H1 (cell line): Measurements from ENCODE around the gene ABCB11. TPM values are rescaled to one million over a fixed set of nuclear protein-coding genes. Genes with fewer than 3 reads are reported as not detected.

Source experiments
- CTCF ChIA-PET: fragments of 300-600 bp; sonication (Branson Sonifier 250); formaldehyde crosslinking; loops from one replicate; lab custom pipeline; 2021; ENCODE audit not compliant: partially characterized antibody; lab: Charles Lee
- POLR2A ChIA-PET: fragments of 300-600 bp; sonication (Branson Sonifier 250); formaldehyde crosslinking; loops from one replicate; lab custom pipeline; 2021; ENCODE audit warnings: inconsistent platforms; ENCODE audit not compliant: partially characterized antibody; lab: Charles Lee
- DNase-seq, 2 experiments: peaks; one replicate each; pipeline versions ENCODE4 v3.0.0 to v3.0.0-alpha.2; 2010 to 2022; ENCODE audit warnings: low spot score in 2 of 2, low read depth in 1 of 2, mixed read lengths in 1 of 2
- FAIRE-seq: peaks from 2 replicates; lab custom pipeline; 2011; peaks lifted over from hg19 to GRCh38; lab: Jason Lieb, UNC
- H2AFZ ChIP-seq: 2 replicates; pipeline ENCODE4 v1.8.1; 2012; ENCODE audit warnings: low read length, inconsistent platforms
- H2AK5ac ChIP-seq: 2 replicates; pipeline ENCODE4 v1.6.1; 2013; ENCODE audit warnings: low read depth, low read length
- H2BK120ac ChIP-seq: replicated peaks from 2 replicates; pipeline ENCODE3; 2013; ENCODE audit warnings: low read depth, low read length, inconsistent platforms
- H2BK12ac ChIP-seq: 2 replicates; pipeline ENCODE4 v1.6.1; 2013; ENCODE audit warnings: low read depth, low read length
- H2BK15ac ChIP-seq: 2 replicates; pipeline ENCODE4 v1.6.1; 2013; ENCODE audit warnings: low read length
- H2BK20ac ChIP-seq: 2 replicates; pipeline ENCODE4 v1.6.1; 2013; ENCODE audit warnings: low read length
- H2BK5ac ChIP-seq: 2 replicates; pipeline ENCODE4 v1.6.1; 2013; ENCODE audit warnings: low read depth, low read length
- H3K14ac ChIP-seq: 2 replicates; pipeline ENCODE4 v1.6.1; 2013; ENCODE audit warnings: inconsistent platforms; ENCODE audit not compliant: insufficient read length
- H3K18ac ChIP-seq: 2 replicates; pipeline ENCODE4 v1.6.1; 2013; ENCODE audit warnings: low read length; ENCODE audit errors: extremely low read depth
- H3K23ac ChIP-seq: 2 replicates; pipeline ENCODE4 v1.6.1; 2013; ENCODE audit warnings: inconsistent platforms; ENCODE audit not compliant: insufficient read length
- H3K23me2 ChIP-seq: 2 replicates; pipeline ENCODE4 v1.6.1; 2013; ENCODE audit warnings: low read depth, low read length
- H3K27ac ChIP-seq: 2 replicates; pipeline ENCODE4 v1.6.1; 2011; ENCODE audit warnings: low read depth, low read length, inconsistent platforms
- H3K27me3 ChIP-seq, 4 experiments: replicated peaks in 1 of 4; 1 replicate in 1 of 4; 2 replicates in 3 of 4; pipeline versions ENCODE4 v1.6.1 to v1.8.1; 2011 to 2013; ENCODE audit warnings: low read length in 3 of 4, mild to moderate bottlenecking in 3 of 4, inconsistent platforms in 2 of 4, mixed read lengths in 2 of 4, moderate library complexity in 1 of 4; ENCODE audit not compliant: control insufficient read depth in 3 of 4, insufficient read depth in 3 of 4; ENCODE audit errors: extremely low read depth in 1 of 4
- H3K36me3 ChIP-seq, 4 experiments: 2 replicates each; pipeline versions ENCODE4 v1.6.1 to v1.8.1; 2011 to 2013; ENCODE audit warnings: mild to moderate bottlenecking in 4 of 4, low read length in 3 of 4, moderate library complexity in 2 of 4, control low read depth in 1 of 4, inconsistent platforms in 1 of 4; ENCODE audit not compliant: insufficient read depth in 4 of 4, control insufficient read depth in 2 of 4
- H3K4ac ChIP-seq: replicated peaks from 2 replicates; pipeline ENCODE3; 2013; ENCODE audit warnings: low read length, low read depth, mixed read lengths, inconsistent platforms; ENCODE audit not compliant: insufficient read length
- H3K4me1 ChIP-seq, 4 experiments: replicated peaks in 1 of 4; 1 replicate in 1 of 4; 2 replicates in 3 of 4; pipeline versions ENCODE4 v1.6.1 to v1.8.1; 2011 to 2013; ENCODE audit warnings: low read length in 3 of 4, inconsistent platforms in 2 of 4, mixed read lengths in 1 of 4; ENCODE audit not compliant: insufficient read depth in 4 of 4, control insufficient read depth in 3 of 4
- H3K4me2 ChIP-seq, 2 experiments: 2 replicates each; pipeline versions ENCODE4 v1.6.1 to v1.8.1; 2011 to 2013; ENCODE audit warnings: low read depth in 2 of 2, low read length in 2 of 2, control low read depth in 1 of 2, inconsistent platforms in 1 of 2, mild to moderate bottlenecking in 1 of 2; ENCODE audit not compliant: insufficient read depth in 1 of 2
- H3K4me3 ChIP-seq, 4 experiments: fragments of 200-600, 300-600 bp in 1 of 4; sonication (generic), shearing (Covaris generic), sonication (Bioruptor Twin) in 1 of 4; 2 replicates each; pipeline versions ENCODE4 v1.5.1 to v1.8.1; 2011 to 2016; ENCODE audit warnings: low read length in 4 of 4, low read depth in 3 of 4, control low read depth in 2 of 4, inconsistent platforms in 2 of 4, mild to moderate bottlenecking in 2 of 4, mixed read lengths in 1 of 4, moderate library complexity in 1 of 4; ENCODE audit not compliant: insufficient read depth in 2 of 4; ENCODE audit errors: extremely low read depth in 1 of 4
- H3K56ac ChIP-seq: replicated peaks from 2 replicates; pipeline ENCODE3; 2013; ENCODE audit warnings: low read depth, mild to moderate bottlenecking, mixed read lengths, low read length, inconsistent platforms; ENCODE audit not compliant: insufficient read length
- H3K79me1 ChIP-seq: 2 replicates; pipeline ENCODE4 v1.6.1; 2013; ENCODE audit warnings: low read depth, low read length, control low read depth
- H3K79me2 ChIP-seq, 2 experiments: 2 replicates each; pipeline versions ENCODE4 v1.6.1 to v1.8.1; 2012 to 2013; ENCODE audit warnings: low read length in 2 of 2, mild to moderate bottlenecking in 2 of 2, inconsistent platforms in 1 of 2; ENCODE audit not compliant: insufficient read depth in 2 of 2, control insufficient read depth in 1 of 2
- H3K9ac ChIP-seq, 4 experiments: replicated peaks in 1 of 4; 1 replicate in 1 of 4; 2 replicates in 3 of 4; pipeline versions ENCODE4 v1.6.1 to v1.8.1; 2011 to 2013; ENCODE audit warnings: low read depth in 3 of 4, low read length in 3 of 4, control low read depth in 2 of 4, mild to moderate bottlenecking in 2 of 4, moderate library complexity in 2 of 4, inconsistent platforms in 1 of 4; ENCODE audit errors: extremely low read depth in 1 of 4
- H3K9me3 ChIP-seq, 2 experiments: 2 replicates each; pipeline versions ENCODE4 v1.6.1 to v1.8.1; 2012 to 2013; ENCODE audit warnings: mild to moderate bottlenecking in 2 of 2, moderate library complexity in 2 of 2, control low read depth in 1 of 2, inconsistent platforms in 1 of 2, low read depth in 1 of 2, low read length in 1 of 2, mixed read lengths in 1 of 2; ENCODE audit not compliant: insufficient read depth in 2 of 2
- H4K20me1 ChIP-seq, 2 experiments: replicated peaks in 1 of 2; 2 replicates each; pipeline versions ENCODE3 to v1.8.1; 2011 to 2013; ENCODE audit warnings: inconsistent platforms in 2 of 2, low read length in 2 of 2, mild to moderate bottlenecking in 1 of 2; ENCODE audit not compliant: insufficient read depth in 2 of 2, control insufficient read depth in 1 of 2
- H4K5ac ChIP-seq: 2 replicates; pipeline ENCODE4 v1.6.1; 2013; ENCODE audit warnings: low read length, low read depth, mixed read lengths, inconsistent platforms; ENCODE audit not compliant: insufficient read length
- H4K8ac ChIP-seq: 2 replicates; pipeline ENCODE4 v1.8.0; 2013; ENCODE audit warnings: mild to moderate bottlenecking, moderate library complexity, low read length, inconsistent platforms; ENCODE audit not compliant: insufficient read depth; ENCODE audit errors: extremely low read depth
- H4K91ac ChIP-seq: replicated peaks from 2 replicates; pipeline ENCODE3; 2013; ENCODE audit warnings: low read length, mixed read lengths, inconsistent platforms; ENCODE audit not compliant: insufficient read length
- ASH2L ChIP-seq: fragments of 200-600, 300-600 bp; sonication (generic); IDR thresholded peaks from one replicate; pipeline ENCODE4 v1.7.1; 2017; ENCODE audit warnings: low read length
- EGR1 ChIP-seq: IDR thresholded peaks from 2 replicates; pipeline ENCODE4 v1.6.1; 2011; ENCODE audit warnings: low read depth, low read length, borderline replicate concordance
- EZH2 ChIP-seq: fragments of 200-600 bp; sonication (generic); IDR thresholded peaks from 2 replicates; pipeline ENCODE4 v1.7.1; 2012; ENCODE audit warnings: low read depth, mild to moderate bottlenecking, moderate library complexity, low read length, inconsistent platforms; ENCODE audit not compliant: severe bottlenecking
- HDAC2 ChIP-seq, 2 experiments: fragments of 300-600 bp in 1 of 2; sonication (generic) in 1 of 2; IDR thresholded peaks; 2 replicates each; pipeline ENCODE4 v1.6.1; 2011 to 2012; ENCODE audit warnings: low read depth in 2 of 2, low read length in 2 of 2, mild to moderate bottlenecking in 2 of 2, moderate library complexity in 2 of 2, borderline replicate concordance in 1 of 2, inconsistent platforms in 1 of 2
- KDM5A ChIP-seq: fragments of 200-600 bp; IDR thresholded peaks from 2 replicates; pipeline ENCODE4 v1.7.1; 2012; ENCODE audit warnings: mild to moderate bottlenecking, low read length, inconsistent platforms, mixed read lengths
- POLR2A ChIP-seq, 2 experiments: IDR thresholded peaks; 1 replicate in 1 of 2; 2 replicates in 1 of 2; pipeline ENCODE4 v1.6.1; 2011; ENCODE audit warnings: low read depth in 2 of 2, low read length in 2 of 2, mild to moderate bottlenecking in 2 of 2; ENCODE audit errors: control extremely low read depth in 1 of 2
- RAD21 ChIP-seq, 2 experiments: IDR thresholded peaks in 1 of 2; conservative IDR thresholded peaks in 1 of 2; 2 replicates each; pipeline ENCODE4 v1.6.1; 2011; ENCODE audit warnings: low read depth in 2 of 2, low read length in 2 of 2, improper control_type of control experiment in 1 of 2, inconsistent platforms in 1 of 2, mild to moderate bottlenecking in 1 of 2, moderate library complexity in 1 of 2
- RFX5 ChIP-seq: IDR thresholded peaks from 2 replicates; pipeline ENCODE4 v1.6.1; 2011; ENCODE audit warnings: low read depth, low read length, improper control_type of control experiment, borderline replicate concordance
- SIN3A ChIP-seq, 2 experiments: IDR thresholded peaks in 1 of 2; conservative IDR thresholded peaks in 1 of 2; 2 replicates each; pipeline ENCODE4 v1.6.1; 2011 to 2012; ENCODE audit warnings: low read length in 2 of 2, improper control_type of control experiment in 1 of 2, low read depth in 1 of 2, mild to moderate bottlenecking in 1 of 2
- SUZ12 ChIP-seq: fragments of 200-600 bp; sonication (generic); IDR thresholded peaks from 2 replicates; pipeline ENCODE4 v1.6.1; 2012; ENCODE audit warnings: mild to moderate bottlenecking, inconsistent platforms, low read length, moderate library complexity, mixed read lengths
- WGBS, 2 experiments: shearing (Covaris generic) in 1 of 2; methylation state at CpG; one replicate each; pipeline versions ENCODE4 v1.1.6 to v1.1.7; 2013 to 2015; ENCODE audit warnings: low lambda C conversion rate in 2 of 2, mixed read lengths in 2 of 2, inconsistent platforms in 1 of 2, low coverage in 1 of 2, missing lambda C conversion rate in 1 of 2; ENCODE audit not compliant: insufficient replicate concordance in 2 of 2, insufficient coverage in 1 of 2, insufficient read length in 1 of 2; ENCODE audit errors: extremely low coverage in 1 of 2, missing lambda C conversion rate in 1 of 2; 5-methylcytosine and 5-hydroxymethylcytosine counted together
- polyA plus RNA-seq, 7 experiments: library from polyadenylated mRNA; depleted of rRNA in 3 of 7; stranded (reverse) in 5 of 7; unstranded in 2 of 7; fragments of >200 nt in 5 of 7; fragments of 200-250 nt in 2 of 7; gene quantifications; 1 replicate in 5 of 7; 2 replicates in 1 of 7; 4 replicates in 1 of 7; pipeline versions ENCODE4 v1.2.1 to v1.2.3, GENCODE V29; 2011 to 2013; ENCODE audit warnings: missing spikeins in 2 of 7, mixed read lengths in 2 of 7
- total RNA-seq: library from RNA; stranded (reverse); fragmentation: NEBNext Ultra II Directional; extraction: Animal tissue kit (Norgen Biotek cat#: 25700); gene quantifications from 2 replicates; pipeline ENCODE4 v1.2.1, GENCODE V29; 2021

Gene ABCB11
- total and polyA plus RNA-seq, 2 of the 8 experiments (the other 6 are each of a cell fraction or from before 2014, with no cell fraction given) = not detected

DNA sequence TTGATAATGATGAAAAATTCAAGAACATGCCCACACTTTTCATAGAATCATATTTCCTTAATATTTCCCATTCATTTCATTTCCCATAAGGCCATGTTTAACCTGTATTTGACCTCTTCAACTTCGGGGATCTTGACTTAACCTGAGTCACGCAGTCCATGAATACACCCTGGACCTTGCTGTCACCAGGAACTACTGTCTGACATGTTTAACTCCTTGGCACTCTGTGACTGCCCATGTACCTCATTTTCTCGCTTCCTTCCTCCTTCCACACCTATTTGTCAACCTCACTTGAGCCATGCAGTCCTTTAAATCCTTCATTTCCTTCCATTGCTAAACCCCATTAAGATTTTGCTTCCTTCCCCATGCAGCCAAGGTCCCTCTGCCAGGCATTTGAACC, 16.3 kb downstream of the ABCB11 start:
- H3K23ac ChIP-seq = no peak overlapping the region
- H3K23me2 ChIP-seq = no peaks in the 10 kb centered on the region; the same call in 1 of the 2 replicates
- H4K91ac ChIP-seq = no peak overlapping the region
- no peaks in the 10 kb centered on the region for H3K4me1 ChIP-seq
- H4K20me1 ChIP-seq = no peaks in the 10 kb centered on the region
- FAIRE-seq (no peak), DNase-seq (no peak)
- H3K27me3 ChIP-seq = 0 out of 7 replicates have a peak, but pooled peaks cover 0 to 1% (median 0%) of the 10 kb centered on the region in 4 experiments
- no peak overlapping the region for H2BK15ac ChIP-seq
- H3K36me3 ChIP-seq = no peaks in the 10 kb centered on the region
- H3K14ac ChIP-seq = no peak overlapping the region
- no peak overlapping the region for H2AFZ ChIP-seq
- H3K56ac ChIP-seq = no peak overlapping the region
- POLR2A ChIA-PET = no interaction called here
- 85% methylated on average over 3 of the region's 3 CpGs; no CpG with 5 or more reads in 1 of the 2 experiments for WGBS, 2 experiments
- H4K8ac ChIP-seq = no peak overlapping the region
- no peak overlapping the region for H2BK20ac ChIP-seq
- no peak overlapping the region for H3K9ac ChIP-seq
- CTCF ChIA-PET = interaction anchor here (0.5 to 1.8 kb wide), 3 partner anchors 10 to 244 kb away, joined by 3 read pairs; no protein-coding TSS in a partner anchor
- H4K5ac ChIP-seq = no peak overlapping the region
- H2BK120ac ChIP-seq = no peak overlapping the region
- no peak overlapping the region for H2BK5ac ChIP-seq
- H2AK5ac ChIP-seq = no peak overlapping the region
- no peak overlapping the region for H3K18ac ChIP-seq
- no peak overlapping the region for H3K27ac ChIP-seq
- H3K4ac ChIP-seq = no peak overlapping the region
- no peaks in the 10 kb centered on the region for H3K79me1 ChIP-seq
- no peaks in the 10 kb centered on the region for H3K9me3 ChIP-seq
- no peak overlapping the region for H3K4me2 ChIP-seq
- H3K4me3 ChIP-seq = no peak overlapping the region
- no peak overlapping the region for H2BK12ac ChIP-seq
- H3K79me2 ChIP-seq = no peaks in the 10 kb centered on the region
- TF ChIP-seq RAD21 (IDR thresholded peaks at IDR 0.05 in 1 of 2, conservative IDR thresholded peaks at IDR 0.05 in 1 of 2; ENCODE audit: low read depth in 2 of 2, low read length in 2 of 2) = no peak
- TF ChIP-seq KDM5A = no peak
- TF ChIP-seq ASH2L = no peak
- no peak for TF ChIP-seq EZH2
- TF ChIP-seq EGR1 = no peak
- TF ChIP-seq SUZ12 = no peak
- no peak for TF ChIP-seq SIN3A (conservative IDR thresholded peaks at IDR 0.05 in 1 of 2, IDR thresholded peaks at IDR 0.05 in 1 of 2; ENCODE audit: low read depth in 1 of 2, low read length in 2 of 2)
- TF ChIP-seq POLR2A (IDR thresholded peaks at IDR 0.05; ENCODE audit: control extremely low read depth in 1 of 2, low read depth in 2 of 2, low read length in 2 of 2) = no peak
- TF ChIP-seq HDAC2 (IDR thresholded peaks at IDR 0.05; ENCODE audit: borderline replicate concordance in 1 of 2, low read depth in 2 of 2, low read length in 2 of 2) = no peak
- TF ChIP-seq RFX5 = no peak
